HG03095 (cell line): Measurements from ENCODE around the gene OPN4.

ENCODE experiments used
- ATAC-seq: cut with Tn5 transposase; IDR thresholded peaks from one replicate; pipeline ENCODE4 v1.9.1; 2021; ENCODE audit warnings: moderate library complexity; ENCODE audit not compliant: unreplicated experiment

The OPN4 gene

GRCh38 chr10:86647773-86648703 lies 6.3 kb upstream of the OPN4 start:
- ATAC-seq, result no peak

- ATAC-seq, result no peak
These were observed 5.5 kb upstream of the OPN4 start for GRCh38 chr10:86648704-86649427.

GRCh38 chr10:86649471-86650150 lies 4.7 kb upstream of the OPN4 start:
- ATAC-seq, result no peak

GRCh38 chr10:86650151-86650550 lies 4.2 kb upstream of the OPN4 start:
- ATAC-seq, result no peak

- ATAC-seq, result no peak
These were observed 3.3 kb upstream of the OPN4 start for GRCh38 chr10:86651021-86651471.

GRCh38 chr10:86651631-86652331 lies 2.6 kb upstream of the OPN4 start:
- ATAC-seq, result no peak

- no peak for ATAC-seq
These were observed 1.8 kb upstream of the OPN4 start for GRCh38 chr10:86652361-86653202.

- ATAC-seq, result no peak
These were observed 968 bp upstream of the OPN4 start for GRCh38 chr10:86653379-86653778.

- ATAC-seq, result no peak
These were observed 360 bp upstream of the OPN4 start for GRCh38 chr10:86653987-86654386.

GRCh38 chr10:86655173-86655540 lies 810 bp downstream of the OPN4 start:
- ATAC-seq, result no peak

GRCh38 chr10:86655596-86655995 lies 1.2 kb downstream of the OPN4 start:
- no peak for ATAC-seq

GRCh38 chr10:86657011-86657395 lies 2.7 kb downstream of the OPN4 start:
- ATAC-seq, result no peak

- no peak for ATAC-seq
These were observed 3.2 kb downstream of the OPN4 start for GRCh38 chr10:86657396-86658011.

GRCh38 chr10:86658261-86658741 lies 4.0 kb downstream of the OPN4 start:
- ATAC-seq, result no peak

- ATAC-seq, result no peak
These were observed 4.4 kb downstream of the OPN4 start for GRCh38 chr10:86658751-86659150.

GRCh38 chr10:86659161-86659691 lies 4.9 kb downstream of the OPN4 start:
- no peak for ATAC-seq

GRCh38 chr10:86659721-86660453 lies 5.5 kb downstream of the OPN4 start:
- no peak for ATAC-seq
